Endodermal cell (in vitro differentiated cells): ENCODE measurements around the gene LDLRAD4. TPM values are rescaled to one million over a fixed set of nuclear protein-coding genes. Genes with fewer than 3 reads are reported as not detected.

Experiments used
- DNase-seq: peaks from one replicate; pipeline ENCODE4 v3.0.0-alpha.2; 2017
- H3K27ac ChIP-seq: 2 replicates; pipeline ENCODE4 v1.5.1; 2013; ENCODE audit warnings: mild to moderate bottlenecking, low read depth, low read length, moderate library complexity
- H3K27me3 ChIP-seq: 2 replicates; pipeline ENCODE4 v1.6.1; 2013; ENCODE audit warnings: mild to moderate bottlenecking, low read length, moderate library complexity; ENCODE audit not compliant: insufficient read depth, control insufficient read depth, poor library complexity, severe bottlenecking
- H3K36me3 ChIP-seq: 2 replicates; pipeline ENCODE4 v1.7.0; 2013; ENCODE audit warnings: mild to moderate bottlenecking, low read length, moderate library complexity; ENCODE audit not compliant: control insufficient read depth, insufficient read depth
- H3K4me1 ChIP-seq: one replicate; pipeline ENCODE4 v1.7.0; 2013; ENCODE audit warnings: low read length; ENCODE audit not compliant: control insufficient read depth, insufficient read depth
- H3K4me3 ChIP-seq: 2 replicates; pipeline ENCODE4 v1.5.1; 2013; ENCODE audit warnings: mild to moderate bottlenecking, low read length, moderate library complexity
- H3K9ac ChIP-seq: 2 replicates; pipeline ENCODE4 v1.6.1; 2013; ENCODE audit warnings: mild to moderate bottlenecking, low read length, moderate library complexity; ENCODE audit not compliant: poor library complexity, severe bottlenecking; ENCODE audit errors: extremely low read depth
- H3K9me3 ChIP-seq: 2 replicates; pipeline ENCODE4 v1.6.1; 2013; ENCODE audit warnings: mild to moderate bottlenecking, low read length, moderate library complexity; ENCODE audit not compliant: control insufficient read depth
- H3K27ac Mint-ChIP-seq: 2 replicates; pipeline ENCODE4 v1.8.0; 2020; ENCODE audit warnings: mixed read lengths
- H3K27me3 Mint-ChIP-seq: 2 replicates; pipeline ENCODE4 v1.8.0; 2021; ENCODE audit warnings: mild to moderate bottlenecking, mixed read lengths; ENCODE audit not compliant: insufficient read depth
- H3K36me3 Mint-ChIP-seq: 2 replicates; pipeline ENCODE4 v1.8.0; 2020; ENCODE audit warnings: low read depth, mixed read lengths
- H3K4me1 Mint-ChIP-seq: 2 replicates; pipeline ENCODE4 v1.8.0; 2020; ENCODE audit warnings: mixed read lengths
- H3K4me3 Mint-ChIP-seq: 2 replicates; pipeline ENCODE4 v1.8.0; 2020; ENCODE audit warnings: mild to moderate bottlenecking, moderate library complexity, mixed read lengths
- H3K9me3 Mint-ChIP-seq: 2 replicates; pipeline ENCODE4 v1.8.0; 2020; ENCODE audit warnings: mild to moderate bottlenecking, mixed read lengths
- CTCF ChIP-seq: fragments of 200-600 bp; sonication (generic); conservative IDR thresholded peaks from 2 replicates; pipeline ENCODE4 v1.5.0; 2021; ENCODE audit warnings: antibody characterized with exemption, mild to moderate bottlenecking
- WGBS, 2 experiments: methylation state at CpG; one replicate each; pipeline versions ENCODE4 v1.1.5 to v1.1.7; 2013; ENCODE audit warnings: missing lambda C conversion rate in 2 of 2, mixed read lengths in 1 of 2; ENCODE audit not compliant: insufficient coverage in 1 of 2, insufficient read length in 1 of 2; 5-methylcytosine and 5-hydroxymethylcytosine counted together
- total RNA-seq, 2 donors: library from RNA; stranded (reverse); fragmentation: NEBNext Ultra II Directional in 1 of 2; extraction: Animal tissue kit (Norgen Biotek cat#: 25700) in 1 of 2; gene quantifications; 2 replicates in 1 of 2; 3 replicates in 1 of 2; pipeline ENCODE4 v1.2.1, GENCODE V29; 2021

The LDLRAD4 gene
- total RNA-seq, 2 donors from 2014 or later, result 14.9 to 15.1 TPM

DNA sequence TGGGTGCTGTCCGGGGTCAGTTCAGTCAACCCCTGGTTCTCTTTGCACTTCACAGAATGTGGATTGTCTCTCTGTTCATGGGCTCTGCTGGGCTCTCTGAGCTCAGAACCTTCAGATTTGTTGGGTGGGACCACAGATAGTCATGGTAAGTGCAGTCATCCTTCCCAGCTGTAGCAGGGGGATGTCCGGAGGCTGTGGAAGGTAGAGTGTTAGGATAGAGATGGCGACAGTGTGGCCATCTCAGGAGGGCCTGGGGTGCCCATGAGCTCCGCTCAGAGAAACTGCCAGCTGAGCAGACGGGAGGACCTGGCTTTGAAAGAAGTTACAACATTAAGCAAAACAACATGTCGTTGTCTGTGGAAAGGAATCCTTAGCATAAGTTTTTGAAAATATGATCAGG lies 358.0 kb downstream of the LDLRAD4 start:
- Histone ChIP-seq H3K9ac (no peak overlapping the region), H3K27ac (no peak overlapping the region), H3K4me1 (no peaks in the 10 kb centered on the region), H3K36me3 (no peaks in the 10 kb centered on the region), H3K9me3 (no peaks in the 10 kb centered on the region), H3K4me3 (no peak overlapping the region), H3K27me3 (no peaks in the 10 kb centered on the region)
- Mint-ChIP-seq H3K27me3 (no peaks in the 10 kb centered on the region), H3K4me1 (no peaks in the 10 kb centered on the region), H3K27ac (no peak overlapping the region), H3K9me3 (no peaks in the 10 kb centered on the region), H3K36me3 (no peaks in the 10 kb centered on the region), H3K4me3 (no peak overlapping the region)
- WGBS, 2 experiments, result 89 to 95% methylated on average over 4 to 6 of the region's 6 CpGs
- no peak for TF ChIP-seq CTCF
- peak; percentile 13 for DNase-seq

DNA sequence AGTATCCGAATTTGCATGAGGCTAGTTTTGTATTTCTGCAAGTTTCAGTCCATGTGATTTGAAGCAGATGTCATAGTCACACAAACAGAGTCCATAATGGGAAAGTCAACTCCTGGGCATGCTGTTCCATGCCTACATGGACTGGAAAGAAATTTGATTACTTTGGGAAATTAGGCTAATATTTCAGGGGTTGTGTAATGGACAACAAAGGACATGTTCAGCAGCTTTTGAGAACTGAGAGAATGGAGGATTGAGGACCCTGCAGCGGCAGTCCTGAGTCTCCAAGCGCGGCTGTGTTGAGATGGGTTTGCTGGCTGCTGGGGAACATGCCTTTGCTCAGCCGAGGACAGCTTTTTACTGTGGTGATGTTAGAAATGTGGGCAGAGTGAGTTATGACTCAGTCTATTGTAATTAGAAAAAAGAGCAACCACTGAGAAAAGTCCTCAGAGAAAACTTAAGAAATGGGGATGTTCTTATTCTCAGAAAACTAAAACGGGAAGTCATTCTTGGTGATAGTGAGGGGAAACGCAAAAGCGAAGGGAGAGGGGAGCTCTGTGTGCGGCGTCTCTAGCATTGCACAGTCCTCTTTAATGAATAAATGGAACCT lies 358.6 kb downstream of the LDLRAD4 start:
- WGBS, 2 experiments, result 90 to 94% methylated on average over 8 to 10 of the region's 10 CpGs
- Mint-ChIP-seq H3K9me3 (no peaks in the 10 kb centered on the region), H3K27ac (no peak overlapping the region)

GRCh38 chr18:13577781-13578180 lies 359.2 kb downstream of the LDLRAD4 start:
- whole genome bisulfite sequencing, 2 experiments, result 94% methylated on average over 2 to 3 of the region's 3 CpGs
- no peak overlapping the region for H3K9ac ChIP-seq
- H3K4me1 Mint-ChIP-seq, result no peaks in the 10 kb centered on the region
- no peaks in the 10 kb centered on the region for H3K36me3 Mint-ChIP-seq
- no peaks in the 10 kb centered on the region for H3K27me3 Mint-ChIP-seq
- H3K4me1 ChIP-seq, result no peaks in the 10 kb centered on the region
- H3K9me3 Mint-ChIP-seq, result no peaks in the 10 kb centered on the region
- H3K4me3 ChIP-seq, result no peak overlapping the region
- H3K27ac Mint-ChIP-seq, result no peak overlapping the region
- no peak for TF ChIP-seq CTCF
- no peaks in the 10 kb centered on the region for H3K27me3 ChIP-seq
- H3K9me3 ChIP-seq, result no peaks in the 10 kb centered on the region
- H3K4me3 Mint-ChIP-seq, result no peak overlapping the region
- no peak for DNase-seq
- no peak overlapping the region for H3K27ac ChIP-seq
- no peaks in the 10 kb centered on the region for H3K36me3 ChIP-seq

More for the DNA sequence above, 358.6 kb downstream of the LDLRAD4 start:
- no peaks in the 10 kb centered on the region for H3K36me3 Mint-ChIP-seq
- Histone ChIP-seq H3K4me1 (no peaks in the 10 kb centered on the region), H3K27me3 (no peaks in the 10 kb centered on the region), H3K27ac (no peak overlapping the region), H3K9ac (no peak overlapping the region), H3K9me3 (no peaks in the 10 kb centered on the region), H3K4me3 (no peak overlapping the region), H3K36me3 (no peaks in the 10 kb centered on the region)
- H3K27me3 Mint-ChIP-seq, result no peaks in the 10 kb centered on the region
- no peak for TF ChIP-seq CTCF
- no peaks in the 10 kb centered on the region for H3K4me1 Mint-ChIP-seq
- H3K4me3 Mint-ChIP-seq, result no peak overlapping the region
- DNase-seq, result peak; percentile 10
